IMR-90 (cell line): Measurements from ENCODE around the gene SPEF2. TPM values are rescaled to one million over a fixed set of nuclear protein-coding genes. Genes with fewer than 3 reads are reported as not detected.

Experiments
- ATAC-seq: fragments of 200-7000 bp; cut with Tn5 transposase; 2 replicates; pipeline ENCODE4 v1.9.1; 2020; ENCODE audit warnings: low read depth, mild to moderate bottlenecking, moderate library complexity
- BruUV-seq: library from RNA; stranded (reverse); fragments of 400-500 nt; replicated peaks from 2 replicates; lab custom pipeline; 2021; lab: Mats Ljungman, UMichigan
- CTCF ChIA-PET: fragments of 300-600 bp; formaldehyde crosslinking; extraction: SDS; loops from one replicate; lab custom pipeline; 2021; ENCODE audit warnings: antibody characterized with exemption; lab: Yijun Ruan, JAX
- POLR2A ChIA-PET: fragments of 300-600 bp; sonication (Branson Sonifier 250); formaldehyde crosslinking; loops from one replicate; lab custom pipeline; 2022; ENCODE audit warnings: antibody characterized with exemption; ENCODE audit not compliant: unreplicated experiment; lab: Charles Lee
- DNase-seq: peaks from one replicate; pipeline ENCODE4 v3.0.0; 2013
- H2AFZ ChIP-seq: replicated peaks from 2 replicates; pipeline ENCODE3; 2013; ENCODE audit warnings: low read length, mild to moderate bottlenecking; ENCODE audit not compliant: poor library complexity
- H2AK5ac ChIP-seq: 2 replicates; pipeline ENCODE4 v1.6.1; 2013; ENCODE audit warnings: low read depth, low read length, inconsistent platforms
- H2AK9ac ChIP-seq: replicated peaks from 2 replicates; pipeline ENCODE3; 2013; ENCODE audit warnings: mild to moderate bottlenecking, low read depth, low read length, moderate library complexity; ENCODE audit not compliant: poor library complexity
- H2BK120ac ChIP-seq: 2 replicates; pipeline ENCODE4 v1.6.1; 2013; ENCODE audit warnings: low read depth, low read length, inconsistent platforms
- H2BK15ac ChIP-seq: 3 replicates; pipeline ENCODE4 v1.6.1; 2013; ENCODE audit warnings: low read depth, low read length, inconsistent platforms
- H2BK20ac ChIP-seq: 2 replicates; pipeline ENCODE4 v1.6.1; 2013; ENCODE audit warnings: low read depth, mild to moderate bottlenecking, inconsistent platforms, low read length, moderate library complexity
- H2BK5ac ChIP-seq: 2 replicates; pipeline ENCODE4 v1.6.1; 2013; ENCODE audit warnings: mild to moderate bottlenecking, low read depth, low read length, inconsistent platforms; ENCODE audit not compliant: poor library complexity, severe bottlenecking
- H3K14ac ChIP-seq: replicated peaks from 2 replicates; pipeline ENCODE4 v1.6.1; 2013; ENCODE audit warnings: low read depth, low read length, inconsistent platforms
- H3K18ac ChIP-seq: 2 replicates; pipeline ENCODE4 v1.6.1; 2013; ENCODE audit warnings: low read depth, low read length, control low read depth
- H3K23ac ChIP-seq: 2 replicates; pipeline ENCODE4 v1.6.1; 2013; ENCODE audit warnings: low read depth, low read length, inconsistent platforms
- H3K27ac ChIP-seq: 2 replicates; pipeline ENCODE4 v1.5.1; 2013; ENCODE audit warnings: mild to moderate bottlenecking, control low read depth, low read length; ENCODE audit not compliant: insufficient read depth
- H3K27me3 ChIP-seq: 2 replicates; pipeline ENCODE4 v1.6.1; 2013; ENCODE audit warnings: low read length; ENCODE audit not compliant: control insufficient read depth, insufficient read depth
- H3K36me3 ChIP-seq: 2 replicates; pipeline ENCODE4 v1.6.1; 2013; ENCODE audit warnings: low read length, mixed read lengths; ENCODE audit not compliant: control insufficient read depth, insufficient read depth
- H3K4ac ChIP-seq: 2 replicates; pipeline ENCODE4 v1.6.1; 2013; ENCODE audit warnings: low read depth, low read length, inconsistent platforms
- H3K4me1 ChIP-seq: 2 replicates; pipeline ENCODE4 v1.6.1; 2013; ENCODE audit warnings: low read length, mixed read lengths; ENCODE audit not compliant: control insufficient read depth, insufficient read depth
- H3K4me2 ChIP-seq: 2 replicates; pipeline ENCODE4 v1.6.1; 2013; ENCODE audit warnings: low read depth, mild to moderate bottlenecking, control low read depth, low read length, moderate library complexity
- H3K4me3 ChIP-seq: 2 replicates; pipeline ENCODE4 v1.5.1; 2013; ENCODE audit warnings: low read depth, mild to moderate bottlenecking, control low read depth, low read length, moderate library complexity; ENCODE audit not compliant: insufficient read depth
- H3K56ac ChIP-seq: 2 replicates; pipeline ENCODE4 v1.6.1; 2013; ENCODE audit warnings: low read length, inconsistent platforms; ENCODE audit not compliant: insufficient read depth; ENCODE audit errors: extremely low read depth
- H3K79me1 ChIP-seq, 2 experiments: 2 replicates each; pipeline ENCODE4 v1.6.1; 2013; ENCODE audit warnings: low read length in 2 of 2, inconsistent platforms in 1 of 2, low read depth in 1 of 2
- H3K9ac ChIP-seq: 2 replicates; pipeline ENCODE4 v1.6.1; 2013; ENCODE audit warnings: low read depth, low read length, control low read depth
- H3K9me1 ChIP-seq: 2 replicates; pipeline ENCODE4 v1.6.1; 2013; ENCODE audit warnings: low read length, inconsistent platforms; ENCODE audit not compliant: insufficient read depth
- H3K9me3 ChIP-seq: 2 replicates; pipeline ENCODE4 v1.6.1; 2013; ENCODE audit warnings: low read length; ENCODE audit not compliant: control insufficient read depth, insufficient read depth
- H4K20me1 ChIP-seq: 2 replicates; pipeline ENCODE4 v1.6.1; 2013; ENCODE audit warnings: low read length, inconsistent platforms; ENCODE audit not compliant: insufficient read depth
- H4K5ac ChIP-seq: 2 replicates; pipeline ENCODE4 v1.6.1; 2013; ENCODE audit warnings: mild to moderate bottlenecking, low read depth, low read length, control low read depth
- H4K8ac ChIP-seq, 2 experiments: 2 replicates each; pipeline ENCODE4 v1.6.1; 2013; ENCODE audit warnings: low read depth in 2 of 2, low read length in 2 of 2, control low read depth in 1 of 2, inconsistent platforms in 1 of 2
- H4K91ac ChIP-seq: 2 replicates; pipeline ENCODE4 v1.6.1; 2013; ENCODE audit warnings: low read depth, low read length, inconsistent platforms; ENCODE audit not compliant: insufficient read depth
- BHLHE40 ChIP-seq: fragments of 150-350 bp; IDR thresholded peaks from 2 replicates; pipeline ENCODE4 v1.6.1; 2016; ENCODE audit warnings: mild to moderate bottlenecking, low read depth, low read length
- CEBPB ChIP-seq: IDR thresholded peaks from 2 replicates; pipeline ENCODE4 v1.6.1; 2012; ENCODE audit warnings: low read depth, low read length, improper control_type of control experiment
- CHD1 ChIP-seq: IDR thresholded peaks from 2 replicates; pipeline ENCODE4 v1.6.1; 2012; ENCODE audit warnings: low read depth, low read length, improper control_type of control experiment
- FOS ChIP-seq: fragments of 150-350 bp; IDR thresholded peaks from 2 replicates; pipeline ENCODE4 v1.6.1; 2016; ENCODE audit warnings: low read depth, low read length
- MAFK ChIP-seq: IDR thresholded peaks from 2 replicates; pipeline ENCODE4 v1.6.1; 2012; ENCODE audit warnings: low read depth, low read length, improper control_type of control experiment
- MAZ ChIP-seq: IDR thresholded peaks from 2 replicates; pipeline ENCODE4 v1.6.1; 2012; ENCODE audit warnings: low read depth, mild to moderate bottlenecking, low read length, improper control_type of control experiment, moderate library complexity, borderline replicate concordance
- MXI1 ChIP-seq: IDR thresholded peaks from 2 replicates; pipeline ENCODE4 v1.6.1; 2012; ENCODE audit warnings: low read depth, mild to moderate bottlenecking, low read length, moderate library complexity, borderline replicate concordance
- NFE2L2 ChIP-seq: fragments of 150-350 bp; IDR thresholded peaks from 2 replicates; pipeline ENCODE4 v1.6.1; 2016; ENCODE audit warnings: low read depth, mild to moderate bottlenecking, low read length
- POLR2A ChIP-seq: IDR thresholded peaks from 2 replicates; pipeline ENCODE4 v1.6.1; 2012; ENCODE audit warnings: mild to moderate bottlenecking, low read depth, low read length
- RAD21 ChIP-seq: IDR thresholded peaks from 2 replicates; pipeline ENCODE4 v1.6.1; 2012; ENCODE audit warnings: low read length, improper control_type of control experiment
- RCOR1 ChIP-seq: IDR thresholded peaks from 2 replicates; pipeline ENCODE4 v1.6.1; 2012; ENCODE audit warnings: mild to moderate bottlenecking, low read length, improper control_type of control experiment; ENCODE audit not compliant: insufficient replicate concordance
- RFX5 ChIP-seq: IDR thresholded peaks from 2 replicates; pipeline ENCODE4 v1.8.0; 2012; ENCODE audit warnings: low read depth, mild to moderate bottlenecking, low read length, moderate library complexity
- SMC3 ChIP-seq: fragments of 150-350 bp; IDR thresholded peaks from 2 replicates; pipeline ENCODE4 v1.6.1; 2016; ENCODE audit warnings: low read depth, mild to moderate bottlenecking, antibody characterized with exemption, low read length, moderate library complexity
- WGBS, 2 experiments: methylation state at CpG; one replicate each; pipeline versions ENCODE4 v1.1.5 to v1.1.7; 2013; ENCODE audit warnings: missing lambda C conversion rate in 2 of 2; ENCODE audit not compliant: insufficient read length in 1 of 2; ENCODE audit errors: extremely low coverage in 2 of 2; 5-methylcytosine and 5-hydroxymethylcytosine counted together
- dilution Hi-C: fragments of 300-500 bp; cut with HindIII; formaldehyde crosslinking; loops from one replicate; pipeline ENCODE4 v1.14.3; 2018; ENCODE audit warnings: low sequenced_read_pairs; ENCODE audit not compliant: unreplicated experiment
- in situ Hi-C: fragments of 300-500 bp; cut with MboI; formaldehyde crosslinking; loops from 3 replicates; pipeline ENCODE4 v1.14.3; 2019; ENCODE audit warnings: low sequenced_read_pairs, inconsistent platforms, mixed read lengths
- intact Hi-C: fragments of 100-400 bp; cut with micrococcal nuclease; formaldehyde crosslinking; loops from 2 replicates; pipeline ENCODE4 v1.10.0; 2022
- polyA plus RNA-seq, 3 experiments: library from polyadenylated mRNA; depleted of rRNA; stranded (reverse); fragments of >200 nt; gene quantifications; 2 replicates each; pipeline ENCODE4 v1.2.3, GENCODE V29; 2012; ENCODE audit warnings: low replicate concordance in 1 of 3
- total RNA-seq: library from RNA; depleted of rRNA; stranded (reverse); fragments of >200 nt; gene quantifications from 2 replicates; pipeline ENCODE4 v1.2.3, GENCODE V29; 2012
- TF ChIP-seq, protein P1 (sequence below): fragments of 150-350 bp; IDR thresholded peaks from 2 replicates; pipeline ENCODE4 v1.6.1; 2017; ENCODE audit warnings: mild to moderate bottlenecking, antibody characterized with exemption, low read length, low read depth
- TF ChIP-seq, protein P2 (sequence below): fragments of 150-350 bp; IDR thresholded peaks from 2 replicates; pipeline ENCODE4 v1.6.1; 2016; ENCODE audit warnings: low read depth, mild to moderate bottlenecking, low read length, moderate library complexity, borderline replicate concordance
- TF ChIP-seq, protein P3 (sequence below): conservative IDR thresholded peaks from 2 replicates; pipeline ENCODE4 v1.5.1; 2012; ENCODE audit warnings: mild to moderate bottlenecking, low read depth, low read length, improper control_type of control experiment

Gene SPEF2
- total and polyA plus RNA-seq, 2 of the 4 experiments (the other 2 are of a cell fraction) = 1.7 to 2.3 TPM

DNA sequence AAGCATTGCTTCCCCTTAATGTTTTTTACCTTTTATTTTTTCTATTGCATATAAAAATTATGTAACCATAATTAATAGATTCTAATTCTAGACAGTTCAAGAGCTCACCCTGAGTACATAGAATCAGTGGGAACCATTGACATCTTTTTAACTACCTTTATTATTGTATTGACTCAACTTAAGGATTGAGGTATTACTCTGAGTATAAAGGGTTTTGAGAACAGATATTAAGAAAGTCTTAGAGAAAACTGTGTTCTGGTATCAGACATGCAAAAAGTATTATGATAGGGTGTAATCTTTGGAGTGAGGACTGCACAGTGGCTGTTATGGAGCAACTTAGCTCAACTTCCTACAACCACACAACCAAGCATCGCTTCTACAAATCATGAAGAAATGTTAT is 8.9 kb downstream of the SPEF2 start:
- no peak overlapping the region for H4K8ac ChIP-seq
- H4K91ac ChIP-seq = no peak overlapping the region
- no peak overlapping the region for H2BK120ac ChIP-seq
- H4K20me1 ChIP-seq = no peaks in the 10 kb centered on the region
- H2BK5ac ChIP-seq = no peak overlapping the region
- in situ Hi-C loops = no loop called here
- no peak overlapping the region for H2AFZ ChIP-seq
- no peaks in the 10 kb centered on the region for H3K9me1 ChIP-seq
- DNase-seq = no peak
- H3K9ac ChIP-seq = no peak overlapping the region
- ATAC-seq = no peak
- H3K56ac ChIP-seq = no peak overlapping the region
- H2AK5ac ChIP-seq = no peak overlapping the region
- H3K4ac ChIP-seq = no peak overlapping the region
- ChIA-PET POLR2A (no interaction called here), CTCF (interaction anchor here (0.9 to 1.3 kb wide), 2 partner anchors 9 to 299 kb away, joined by 3 to 4 read pairs; partner anchors contain the start of gene SPEF2)
- no peak overlapping the region for H2BK15ac ChIP-seq
- BruUV-seq = no TSS peak
- H3K23ac ChIP-seq = no peak overlapping the region
- H3K18ac ChIP-seq = no peak overlapping the region
- no CpG with 5 or more reads among the region's 1 CpG for WGBS, 2 experiments
- no peaks in the 10 kb centered on the region for H3K9me3 ChIP-seq
- H3K4me2 ChIP-seq = no peak overlapping the region
- H3K79me1 ChIP-seq = no peaks in the 10 kb centered on the region
- H3K4me1 ChIP-seq = no peaks in the 10 kb centered on the region
- H3K14ac ChIP-seq = no peak overlapping the region
- H3K27me3 ChIP-seq = no peaks in the 10 kb centered on the region
- H2AK9ac ChIP-seq = no peak overlapping the region
- no peak overlapping the region for H3K27ac ChIP-seq
- TF ChIP-seq RCOR1 = no peak
- no peak for TF ChIP-seq POLR2A
- TF ChIP-seq, protein P1, sequence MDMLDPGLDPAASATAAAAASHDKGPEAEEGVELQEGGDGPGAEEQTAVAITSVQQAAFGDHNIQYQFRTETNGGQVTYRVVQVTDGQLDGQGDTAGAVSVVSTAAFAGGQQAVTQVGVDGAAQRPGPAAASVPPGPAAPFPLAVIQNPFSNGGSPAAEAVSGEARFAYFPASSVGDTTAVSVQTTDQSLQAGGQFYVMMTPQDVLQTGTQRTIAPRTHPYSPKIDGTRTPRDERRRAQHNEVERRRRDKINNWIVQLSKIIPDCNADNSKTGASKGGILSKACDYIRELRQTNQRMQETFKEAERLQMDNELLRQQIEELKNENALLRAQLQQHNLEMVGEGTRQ = no peak
- TF ChIP-seq MAZ = no peak
- TF ChIP-seq MXI1 = no peak
- TF ChIP-seq NFE2L2 = no peak
- TF ChIP-seq, protein P2, sequence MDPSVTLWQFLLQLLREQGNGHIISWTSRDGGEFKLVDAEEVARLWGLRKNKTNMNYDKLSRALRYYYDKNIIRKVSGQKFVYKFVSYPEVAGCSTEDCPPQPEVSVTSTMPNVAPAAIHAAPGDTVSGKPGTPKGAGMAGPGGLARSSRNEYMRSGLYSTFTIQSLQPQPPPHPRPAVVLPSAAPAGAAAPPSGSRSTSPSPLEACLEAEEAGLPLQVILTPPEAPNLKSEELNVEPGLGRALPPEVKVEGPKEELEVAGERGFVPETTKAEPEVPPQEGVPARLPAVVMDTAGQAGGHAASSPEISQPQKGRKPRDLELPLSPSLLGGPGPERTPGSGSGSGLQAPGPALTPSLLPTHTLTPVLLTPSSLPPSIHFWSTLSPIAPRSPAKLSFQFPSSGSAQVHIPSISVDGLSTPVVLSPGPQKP = no peak
- no peak for TF ChIP-seq RAD21
- no peak for TF ChIP-seq SMC3
- no peak for TF ChIP-seq BHLHE40
- TF ChIP-seq CHD1 = no peak
- no peak for TF ChIP-seq RFX5
- TF ChIP-seq, protein P3, sequence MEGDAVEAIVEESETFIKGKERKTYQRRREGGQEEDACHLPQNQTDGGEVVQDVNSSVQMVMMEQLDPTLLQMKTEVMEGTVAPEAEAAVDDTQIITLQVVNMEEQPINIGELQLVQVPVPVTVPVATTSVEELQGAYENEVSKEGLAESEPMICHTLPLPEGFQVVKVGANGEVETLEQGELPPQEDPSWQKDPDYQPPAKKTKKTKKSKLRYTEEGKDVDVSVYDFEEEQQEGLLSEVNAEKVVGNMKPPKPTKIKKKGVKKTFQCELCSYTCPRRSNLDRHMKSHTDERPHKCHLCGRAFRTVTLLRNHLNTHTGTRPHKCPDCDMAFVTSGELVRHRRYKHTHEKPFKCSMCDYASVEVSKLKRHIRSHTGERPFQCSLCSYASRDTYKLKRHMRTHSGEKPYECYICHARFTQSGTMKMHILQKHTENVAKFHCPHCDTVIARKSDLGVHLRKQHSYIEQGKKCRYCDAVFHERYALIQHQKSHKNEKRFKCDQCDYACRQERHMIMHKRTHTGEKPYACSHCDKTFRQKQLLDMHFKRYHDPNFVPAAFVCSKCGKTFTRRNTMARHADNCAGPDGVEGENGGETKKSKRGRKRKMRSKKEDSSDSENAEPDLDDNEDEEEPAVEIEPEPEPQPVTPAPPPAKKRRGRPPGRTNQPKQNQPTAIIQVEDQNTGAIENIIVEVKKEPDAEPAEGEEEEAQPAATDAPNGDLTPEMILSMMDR = no peak
- no peak for TF ChIP-seq CEBPB
- no peak for TF ChIP-seq MAFK
- TF ChIP-seq FOS = no peak
- intact Hi-C loops = no loop called here
- no peak overlapping the region for H2BK20ac ChIP-seq
- no peaks in the 10 kb centered on the region for H3K36me3 ChIP-seq
- dilution Hi-C loops = no loop called here
- no peak overlapping the region for H4K5ac ChIP-seq
- no peak overlapping the region for H3K4me3 ChIP-seq
